H1 (cell line): ENCODE data around the gene SLC6A3. TPM values are rescaled to one million over a fixed set of nuclear protein-coding genes. Genes with fewer than 3 reads are reported as not detected.

Experiments used
- CTCF ChIA-PET: fragments of 300-600 bp; sonication (Branson Sonifier 250); formaldehyde crosslinking; loops from one replicate; lab custom pipeline; 2021; ENCODE audit not compliant: partially characterized antibody; lab: Charles Lee
- POLR2A ChIA-PET: fragments of 300-600 bp; sonication (Branson Sonifier 250); formaldehyde crosslinking; loops from one replicate; lab custom pipeline; 2021; ENCODE audit warnings: inconsistent platforms; ENCODE audit not compliant: partially characterized antibody; lab: Charles Lee
- DNase-seq, 2 experiments: peaks; one replicate each; pipeline versions ENCODE4 v3.0.0 to v3.0.0-alpha.2; 2010 to 2022; ENCODE audit warnings: low spot score in 2 of 2, low read depth in 1 of 2, mixed read lengths in 1 of 2
- FAIRE-seq: peaks from 2 replicates; lab custom pipeline; 2011; peaks lifted over from hg19 to GRCh38; lab: Jason Lieb, UNC
- H2AFZ ChIP-seq: 2 replicates; pipeline ENCODE4 v1.8.1; 2012; ENCODE audit warnings: low read length, inconsistent platforms
- H2AK5ac ChIP-seq: 2 replicates; pipeline ENCODE4 v1.6.1; 2013; ENCODE audit warnings: low read depth, low read length
- H2BK120ac ChIP-seq: replicated peaks from 2 replicates; pipeline ENCODE3; 2013; ENCODE audit warnings: low read depth, low read length, inconsistent platforms
- H2BK12ac ChIP-seq: 2 replicates; pipeline ENCODE4 v1.6.1; 2013; ENCODE audit warnings: low read depth, low read length
- H2BK15ac ChIP-seq: 2 replicates; pipeline ENCODE4 v1.6.1; 2013; ENCODE audit warnings: low read length
- H2BK20ac ChIP-seq: 2 replicates; pipeline ENCODE4 v1.6.1; 2013; ENCODE audit warnings: low read length
- H2BK5ac ChIP-seq: 2 replicates; pipeline ENCODE4 v1.6.1; 2013; ENCODE audit warnings: low read depth, low read length
- H3K14ac ChIP-seq: 2 replicates; pipeline ENCODE4 v1.6.1; 2013; ENCODE audit warnings: inconsistent platforms; ENCODE audit not compliant: insufficient read length
- H3K18ac ChIP-seq: 2 replicates; pipeline ENCODE4 v1.6.1; 2013; ENCODE audit warnings: low read length; ENCODE audit errors: extremely low read depth
- H3K23ac ChIP-seq: 2 replicates; pipeline ENCODE4 v1.6.1; 2013; ENCODE audit warnings: inconsistent platforms; ENCODE audit not compliant: insufficient read length
- H3K23me2 ChIP-seq: 2 replicates; pipeline ENCODE4 v1.6.1; 2013; ENCODE audit warnings: low read depth, low read length
- H3K27ac ChIP-seq: 2 replicates; pipeline ENCODE4 v1.6.1; 2011; ENCODE audit warnings: low read depth, low read length, inconsistent platforms
- H3K27me3 ChIP-seq, 4 experiments: replicated peaks in 1 of 4; 1 replicate in 1 of 4; 2 replicates in 3 of 4; pipeline versions ENCODE4 v1.6.1 to v1.8.1; 2011 to 2013; ENCODE audit warnings: low read length in 3 of 4, mild to moderate bottlenecking in 3 of 4, inconsistent platforms in 2 of 4, mixed read lengths in 2 of 4, moderate library complexity in 1 of 4; ENCODE audit not compliant: control insufficient read depth in 3 of 4, insufficient read depth in 3 of 4; ENCODE audit errors: extremely low read depth in 1 of 4
- H3K36me3 ChIP-seq, 4 experiments: 2 replicates each; pipeline versions ENCODE4 v1.6.1 to v1.8.1; 2011 to 2013; ENCODE audit warnings: mild to moderate bottlenecking in 4 of 4, low read length in 3 of 4, moderate library complexity in 2 of 4, control low read depth in 1 of 4, inconsistent platforms in 1 of 4; ENCODE audit not compliant: insufficient read depth in 4 of 4, control insufficient read depth in 2 of 4
- H3K4ac ChIP-seq: replicated peaks from 2 replicates; pipeline ENCODE3; 2013; ENCODE audit warnings: low read length, low read depth, mixed read lengths, inconsistent platforms; ENCODE audit not compliant: insufficient read length
- H3K4me1 ChIP-seq, 4 experiments: replicated peaks in 1 of 4; 1 replicate in 1 of 4; 2 replicates in 3 of 4; pipeline versions ENCODE4 v1.6.1 to v1.8.1; 2011 to 2013; ENCODE audit warnings: low read length in 3 of 4, inconsistent platforms in 2 of 4, mixed read lengths in 1 of 4; ENCODE audit not compliant: insufficient read depth in 4 of 4, control insufficient read depth in 3 of 4
- H3K4me2 ChIP-seq, 2 experiments: 2 replicates each; pipeline versions ENCODE4 v1.6.1 to v1.8.1; 2011 to 2013; ENCODE audit warnings: low read depth in 2 of 2, low read length in 2 of 2, control low read depth in 1 of 2, inconsistent platforms in 1 of 2, mild to moderate bottlenecking in 1 of 2; ENCODE audit not compliant: insufficient read depth in 1 of 2
- H3K4me3 ChIP-seq, 4 experiments: fragments of 200-600, 300-600 bp in 1 of 4; sonication (generic), shearing (Covaris generic), sonication (Bioruptor Twin) in 1 of 4; 2 replicates each; pipeline versions ENCODE4 v1.5.1 to v1.8.1; 2011 to 2016; ENCODE audit warnings: low read length in 4 of 4, low read depth in 3 of 4, control low read depth in 2 of 4, inconsistent platforms in 2 of 4, mild to moderate bottlenecking in 2 of 4, mixed read lengths in 1 of 4, moderate library complexity in 1 of 4; ENCODE audit not compliant: insufficient read depth in 2 of 4; ENCODE audit errors: extremely low read depth in 1 of 4
- H3K56ac ChIP-seq: replicated peaks from 2 replicates; pipeline ENCODE3; 2013; ENCODE audit warnings: low read depth, mild to moderate bottlenecking, mixed read lengths, low read length, inconsistent platforms; ENCODE audit not compliant: insufficient read length
- H3K79me1 ChIP-seq: 2 replicates; pipeline ENCODE4 v1.6.1; 2013; ENCODE audit warnings: low read depth, low read length, control low read depth
- H3K79me2 ChIP-seq, 2 experiments: 2 replicates each; pipeline versions ENCODE4 v1.6.1 to v1.8.1; 2012 to 2013; ENCODE audit warnings: low read length in 2 of 2, mild to moderate bottlenecking in 2 of 2, inconsistent platforms in 1 of 2; ENCODE audit not compliant: insufficient read depth in 2 of 2, control insufficient read depth in 1 of 2
- H3K9ac ChIP-seq, 4 experiments: replicated peaks in 1 of 4; 1 replicate in 1 of 4; 2 replicates in 3 of 4; pipeline versions ENCODE4 v1.6.1 to v1.8.1; 2011 to 2013; ENCODE audit warnings: low read depth in 3 of 4, low read length in 3 of 4, control low read depth in 2 of 4, mild to moderate bottlenecking in 2 of 4, moderate library complexity in 2 of 4, inconsistent platforms in 1 of 4; ENCODE audit errors: extremely low read depth in 1 of 4
- H3K9me3 ChIP-seq, 2 experiments: 2 replicates each; pipeline versions ENCODE4 v1.6.1 to v1.8.1; 2012 to 2013; ENCODE audit warnings: mild to moderate bottlenecking in 2 of 2, moderate library complexity in 2 of 2, control low read depth in 1 of 2, inconsistent platforms in 1 of 2, low read depth in 1 of 2, low read length in 1 of 2, mixed read lengths in 1 of 2; ENCODE audit not compliant: insufficient read depth in 2 of 2
- H4K20me1 ChIP-seq, 2 experiments: replicated peaks in 1 of 2; 2 replicates each; pipeline versions ENCODE3 to v1.8.1; 2011 to 2013; ENCODE audit warnings: inconsistent platforms in 2 of 2, low read length in 2 of 2, mild to moderate bottlenecking in 1 of 2; ENCODE audit not compliant: insufficient read depth in 2 of 2, control insufficient read depth in 1 of 2
- H4K5ac ChIP-seq: 2 replicates; pipeline ENCODE4 v1.6.1; 2013; ENCODE audit warnings: low read length, low read depth, mixed read lengths, inconsistent platforms; ENCODE audit not compliant: insufficient read length
- H4K8ac ChIP-seq: 2 replicates; pipeline ENCODE4 v1.8.0; 2013; ENCODE audit warnings: mild to moderate bottlenecking, moderate library complexity, low read length, inconsistent platforms; ENCODE audit not compliant: insufficient read depth; ENCODE audit errors: extremely low read depth
- H4K91ac ChIP-seq: replicated peaks from 2 replicates; pipeline ENCODE3; 2013; ENCODE audit warnings: low read length, mixed read lengths, inconsistent platforms; ENCODE audit not compliant: insufficient read length
- BCL11A ChIP-seq, 2 experiments: IDR thresholded peaks; one replicate each; pipeline ENCODE4 v1.6.1; 2011; ENCODE audit warnings: low read depth in 2 of 2, low read length in 2 of 2, mild to moderate bottlenecking in 2 of 2
- CREB1 ChIP-seq: IDR thresholded peaks from 2 replicates; pipeline ENCODE4 v1.6.1; 2012; ENCODE audit warnings: inconsistent platforms
- EP300 ChIP-seq, 2 experiments: IDR thresholded peaks; 1 replicate in 1 of 2; 2 replicates in 1 of 2; pipeline ENCODE4 v1.6.1; 2011 to 2012; ENCODE audit warnings: low read depth in 2 of 2, low read length in 2 of 2, mild to moderate bottlenecking in 2 of 2, borderline replicate concordance in 1 of 2, inconsistent platforms in 1 of 2, moderate library complexity in 1 of 2
- GABPA ChIP-seq: IDR thresholded peaks from 2 replicates; pipeline ENCODE4 v1.6.1; 2011; ENCODE audit warnings: mild to moderate bottlenecking, low read length, moderate library complexity, borderline replicate concordance; ENCODE audit not compliant: insufficient read depth
- KDM5A ChIP-seq: fragments of 200-600 bp; IDR thresholded peaks from 2 replicates; pipeline ENCODE4 v1.7.1; 2012; ENCODE audit warnings: mild to moderate bottlenecking, low read length, inconsistent platforms, mixed read lengths
- POU5F1 ChIP-seq: IDR thresholded peaks from 2 replicates; pipeline ENCODE4 v1.6.1; 2011; ENCODE audit warnings: low read depth, mild to moderate bottlenecking, low read length, moderate library complexity
- SIN3A ChIP-seq, 2 experiments: IDR thresholded peaks in 1 of 2; conservative IDR thresholded peaks in 1 of 2; 2 replicates each; pipeline ENCODE4 v1.6.1; 2011 to 2012; ENCODE audit warnings: low read length in 2 of 2, improper control_type of control experiment in 1 of 2, low read depth in 1 of 2, mild to moderate bottlenecking in 1 of 2
- SP1 ChIP-seq: IDR thresholded peaks from 2 replicates; pipeline ENCODE4 v1.6.1; 2011; ENCODE audit warnings: low read depth, low read length
- SP2 ChIP-seq: IDR thresholded peaks from 2 replicates; pipeline ENCODE4 v1.6.1; 2012; ENCODE audit warnings: mild to moderate bottlenecking, low read length, inconsistent platforms
- SUZ12 ChIP-seq: fragments of 200-600 bp; sonication (generic); IDR thresholded peaks from 2 replicates; pipeline ENCODE4 v1.6.1; 2012; ENCODE audit warnings: mild to moderate bottlenecking, inconsistent platforms, low read length, moderate library complexity, mixed read lengths
- TAF1 ChIP-seq: IDR thresholded peaks from 2 replicates; pipeline ENCODE4 v1.6.1; 2011; ENCODE audit warnings: mild to moderate bottlenecking, low read depth, low read length
- WGBS, 2 experiments: shearing (Covaris generic) in 1 of 2; methylation state at CpG; one replicate each; pipeline versions ENCODE4 v1.1.6 to v1.1.7; 2013 to 2015; ENCODE audit warnings: low lambda C conversion rate in 2 of 2, mixed read lengths in 2 of 2, inconsistent platforms in 1 of 2, low coverage in 1 of 2, missing lambda C conversion rate in 1 of 2; ENCODE audit not compliant: insufficient replicate concordance in 2 of 2, insufficient coverage in 1 of 2, insufficient read length in 1 of 2; ENCODE audit errors: extremely low coverage in 1 of 2, missing lambda C conversion rate in 1 of 2; 5-methylcytosine and 5-hydroxymethylcytosine counted together
- polyA plus RNA-seq, 7 experiments: library from polyadenylated mRNA; depleted of rRNA in 3 of 7; stranded (reverse) in 5 of 7; unstranded in 2 of 7; fragments of >200 nt in 5 of 7; fragments of 200-250 nt in 2 of 7; gene quantifications; 1 replicate in 5 of 7; 2 replicates in 1 of 7; 4 replicates in 1 of 7; pipeline versions ENCODE4 v1.2.1 to v1.2.3, GENCODE V29; 2011 to 2013; ENCODE audit warnings: missing spikeins in 2 of 7, mixed read lengths in 2 of 7
- total RNA-seq: library from RNA; stranded (reverse); fragmentation: NEBNext Ultra II Directional; extraction: Animal tissue kit (Norgen Biotek cat#: 25700); gene quantifications from 2 replicates; pipeline ENCODE4 v1.2.1, GENCODE V29; 2021

SLC6A3 gene
- total and polyA plus RNA-seq, 2 of the 8 experiments (the other 6 are each of a cell fraction or from before 2014, with no cell fraction given): 0.48 to 0.91 TPM

GRCh38 chr5:1486271-1486670 is 41.0 kb upstream of the SLC6A3 start:
- Histone ChIP-seq H2BK20ac (no peak overlapping the region), H3K4me1 (no peaks in the 10 kb centered on the region), H3K4me3 (no peak overlapping the region), H3K9ac (no peak overlapping the region), H3K79me2 (peaks cover 0 to 4% of the 10 kb centered on the region in 2 experiments; a peak in 1 of 4 replicates), H2AK5ac (no peak overlapping the region), H3K23ac (no peak overlapping the region), H2AFZ (no peak overlapping the region), H3K79me1 (peaks cover 13% of the 10 kb centered on the region; the same call in 1 of the 2 replicates), H2BK5ac (no peak overlapping the region), H3K56ac (no peak overlapping the region), H3K27me3 (no peaks in the 10 kb centered on the region), H4K5ac (no peak overlapping the region), H3K23me2 (no peaks in the 10 kb centered on the region), H3K4ac (no peak overlapping the region), H3K18ac (no peak overlapping the region), H2BK15ac (no peak overlapping the region), H3K27ac (no peak overlapping the region), H4K91ac (no peak overlapping the region), H2BK12ac (no peak overlapping the region), H4K8ac (no peak overlapping the region), H3K4me2 (no peak overlapping the region), H2BK120ac (no peak overlapping the region), H4K20me1 (peaks cover 12 to 20% of the 10 kb centered on the region in 2 experiments), H3K36me3 (peaks cover 34 to 65% (median 63%) of the 10 kb centered on the region in 4 experiments), H3K14ac (no peak overlapping the region), H3K9me3 (no peaks in the 10 kb centered on the region)
- no peak for DNase-seq
- CTCF ChIA-PET: interaction anchor here (0.8 to 1.8 kb wide), 5 partner anchors 8 to 21 kb away, joined by 3 to 7 read pairs (median 4); no protein-coding TSS in a partner anchor
- POLR2A ChIA-PET: interaction anchor here (1.2 kb wide), 2 partner anchors 10 to 26 kb away, joined by 4 read pairs; no protein-coding TSS in a partner anchor
- FAIRE-seq: no peak
- 86% methylated on average over 13 of the region's 13 CpGs; no CpG with 5 or more reads in 1 of the 2 experiments for WGBS, 2 experiments
- TF ChIP-seq POU5F1: no peak
- no peak for TF ChIP-seq GABPA
- no peak for TF ChIP-seq SP2
- TF ChIP-seq KDM5A: no peak
- no peak for TF ChIP-seq SUZ12
- TF ChIP-seq BCL11A (IDR thresholded peaks at IDR 0.05; ENCODE audit: low read depth in 2 of 2, low read length in 2 of 2): no peak
- TF ChIP-seq TAF1: no peak
- no peak for TF ChIP-seq SP1
- TF ChIP-seq SIN3A (conservative IDR thresholded peaks at IDR 0.05 in 1 of 2, IDR thresholded peaks at IDR 0.05 in 1 of 2; ENCODE audit: low read depth in 1 of 2, low read length in 2 of 2): no peak
- TF ChIP-seq EP300 (IDR thresholded peaks at IDR 0.05; ENCODE audit: borderline replicate concordance in 1 of 2, low read depth in 2 of 2, low read length in 2 of 2): no peak
- TF ChIP-seq CREB1: no peak
